Endothelial cell of umbilical vein (primary cell): ENCODE results near the gene TMPRSS15. TPM values are rescaled to one million over a fixed set of nuclear protein-coding genes. Genes with fewer than 3 reads are reported as not detected.

Experiments
- BruUV-seq: library from RNA; stranded (reverse); fragments of 400-500 nt; replicated peaks from 2 replicates; lab custom pipeline; 2021; lab: Mats Ljungman, UMichigan
- CTCF ChIA-PET: fragments of 300-600, 350-600 bp; sonication (Branson Sonifier 250); formaldehyde crosslinking; loops from one replicate; lab custom pipeline; 2021; ENCODE audit warnings: antibody characterized with exemption, inconsistent platforms; lab: Charles Lee
- POLR2A ChIA-PET: fragments of 300-600, 350-600 bp; sonication (Branson Sonifier 250); formaldehyde crosslinking; loops from one replicate; lab custom pipeline; 2021; ENCODE audit warnings: antibody characterized with exemption, inconsistent platforms; lab: Charles Lee
- DNase-seq: peaks from one replicate; pipeline ENCODE4 v3.0.0-alpha.2; 2011; ENCODE audit warnings: low read depth, low spot score
- FAIRE-seq: peaks from 2 replicates; lab custom pipeline; 2011; peaks lifted over from hg19 to GRCh38; lab: Jason Lieb, UNC
- H2AFZ ChIP-seq: 2 replicates; pipeline ENCODE4 v1.6.0; 2012; ENCODE audit warnings: low read depth, low read length, control low read depth, inconsistent platforms
- H3K27ac ChIP-seq: 2 replicates; pipeline ENCODE4 v1.5.1; 2011; ENCODE audit warnings: low read depth, mild to moderate bottlenecking, control low read depth, low read length, moderate library complexity; ENCODE audit not compliant: insufficient read depth
- H3K27me3 ChIP-seq, 2 experiments: 2 replicates each; pipeline versions ENCODE4 v1.6.0 to v1.6.1; 2011; ENCODE audit warnings: low read length in 2 of 2, mixed read lengths in 1 of 2; ENCODE audit not compliant: control insufficient read depth in 2 of 2, insufficient read depth in 2 of 2
- H3K36me3 ChIP-seq, 2 experiments: 2 replicates in 1 of 2; 3 replicates in 1 of 2; pipeline ENCODE4 v1.5.1; 2011; ENCODE audit warnings: low read length in 2 of 2, mild to moderate bottlenecking in 1 of 2, moderate library complexity in 1 of 2; ENCODE audit not compliant: control insufficient read depth in 2 of 2, insufficient read depth in 2 of 2; ENCODE audit errors: extremely low read depth in 1 of 2
- H3K4me1 ChIP-seq: 3 replicates; pipeline ENCODE4 v1.5.1; 2011; ENCODE audit warnings: mild to moderate bottlenecking, low read length; ENCODE audit not compliant: control insufficient read depth, insufficient read depth; ENCODE audit errors: extremely low read depth
- H3K4me2 ChIP-seq: 2 replicates; pipeline ENCODE4 v1.6.1; 2011; ENCODE audit warnings: low read length, control low read depth, mixed read lengths; ENCODE audit not compliant: insufficient read depth
- H3K4me3 ChIP-seq, 3 experiments: fragments of 200-600 bp in 1 of 3; sonication (generic), shearing (Covaris generic) in 1 of 3; replicated peaks in 1 of 3; 2 replicates each; pipeline ENCODE4 v1.5.1; 2011 to 2016; ENCODE audit warnings: control low read depth in 3 of 3, low read length in 3 of 3, mild to moderate bottlenecking in 2 of 3, inconsistent platforms in 1 of 3, low read depth in 1 of 3, moderate library complexity in 1 of 3; ENCODE audit not compliant: insufficient read depth in 1 of 3
- H3K79me2 ChIP-seq: 2 replicates; pipeline ENCODE4 v1.6.0; 2012; ENCODE audit warnings: low read length, inconsistent platforms; ENCODE audit not compliant: control insufficient read depth, insufficient read depth
- H3K9ac ChIP-seq: replicated peaks from 2 replicates; pipeline ENCODE3; 2011; ENCODE audit warnings: low read length, control low read depth; ENCODE audit not compliant: insufficient read depth; ENCODE audit errors: extremely low read depth
- H3K9me1 ChIP-seq: replicated peaks from 3 replicates; pipeline ENCODE4 v1.6.0; 2011; ENCODE audit warnings: mild to moderate bottlenecking, low read length; ENCODE audit not compliant: control insufficient read depth, insufficient read depth; ENCODE audit errors: extremely low read depth
- H3K9me3 ChIP-seq: replicated peaks from 2 replicates; pipeline ENCODE4 v1.5.1; 2012; ENCODE audit warnings: low read length, inconsistent platforms; ENCODE audit not compliant: control insufficient read depth, insufficient read depth
- H4K20me1 ChIP-seq: replicated peaks from 2 replicates; pipeline ENCODE3; 2011; ENCODE audit warnings: mild to moderate bottlenecking, low read length; ENCODE audit not compliant: control insufficient read depth, insufficient read depth; ENCODE audit errors: extremely low read depth
- CTCF ChIP-seq, 2 donors: IDR thresholded peaks; 1 replicate in 1 of 2; 2 replicates in 1 of 2; pipeline ENCODE4 v1.5.1; 2011; ENCODE audit warnings: low read length in 2 of 2, mild to moderate bottlenecking in 2 of 2, moderate library complexity in 2 of 2, control low read depth in 1 of 2, inconsistent platforms in 1 of 2, low read depth in 1 of 2; ENCODE audit not compliant: insufficient read depth in 1 of 2; ENCODE audit errors: extremely low read depth in 1 of 2
- EZH2 ChIP-seq: IDR thresholded peaks from 2 replicates; pipeline ENCODE4 v1.6.1; 2012; ENCODE audit warnings: borderline replicate concordance, low read depth, mild to moderate bottlenecking, moderate library complexity, low read length, inconsistent platforms; ENCODE audit not compliant: severe bottlenecking
- FOS ChIP-seq: IDR thresholded peaks from 2 replicates; pipeline ENCODE4 v1.6.1; 2011; ENCODE audit warnings: mild to moderate bottlenecking, low read length, moderate library complexity, borderline replicate concordance; ENCODE audit not compliant: insufficient read depth
- GATA2 ChIP-seq: IDR thresholded peaks from 2 replicates; pipeline ENCODE4 v1.7.0; 2011; ENCODE audit warnings: low read depth, mild to moderate bottlenecking, moderate library complexity, mixed read lengths, low read length; ENCODE audit not compliant: insufficient read length, insufficient read depth
- JUN ChIP-seq: IDR thresholded peaks from 2 replicates; pipeline ENCODE4 v1.6.1; 2011; ENCODE audit warnings: borderline replicate concordance, low read depth; ENCODE audit not compliant: insufficient read length, insufficient read depth
- MAX ChIP-seq: IDR thresholded peaks from 2 replicates; pipeline ENCODE4 v1.6.1; 2011; ENCODE audit not compliant: insufficient read depth, insufficient read length
- MYC ChIP-seq: IDR thresholded peaks from one replicate; pipeline ENCODE4 v1.6.1; 2011; ENCODE audit warnings: mild to moderate bottlenecking, low read depth, low read length
- POLR2A ChIP-seq: IDR thresholded peaks from 2 replicates; pipeline ENCODE4 v1.6.1; 2012; ENCODE audit warnings: low read depth, mild to moderate bottlenecking, control low read depth, low read length
- POLR2AphosphoS5 ChIP-seq: IDR thresholded peaks from 2 replicates; pipeline ENCODE4 v1.6.1; 2012; ENCODE audit warnings: low read depth, mild to moderate bottlenecking, control low read depth, low read length, moderate library complexity; ENCODE audit not compliant: insufficient read depth
- dilution Hi-C: fragments of 300-500 bp; cut with MboI; formaldehyde crosslinking; loops from one replicate; pipeline ENCODE4 v1.15.0; 2019; ENCODE audit warnings: low sequenced_read_pairs; ENCODE audit not compliant: extremely low pct_ligation_motif_present
- intact Hi-C: fragments of 100-400 bp; cut with micrococcal nuclease; formaldehyde crosslinking; loops from one replicate; pipeline ENCODE4 v1.10.0; 2022
- polyA plus RNA-seq, 4 experiments: library from polyadenylated mRNA; depleted of rRNA in 3 of 4; stranded (reverse) in 3 of 4; unstranded in 1 of 4; fragments of >200 nt; gene quantifications; 2 replicates each; pipeline versions ENCODE4 v1.2.1 to v1.2.3, GENCODE V29; 2011 to 2012; ENCODE audit warnings: missing spikeins in 1 of 4
- total RNA-seq: library from RNA; stranded (reverse); gene quantifications from 2 replicates; pipeline ENCODE4 v1.2.3, GENCODE V29; 2021

Gene TMPRSS15
- total and polyA plus RNA-seq, 2 donors (not counting 3 experiments of a cell fraction or from before 2014, with no cell fraction given): not detected

- Histone ChIP-seq H3K9me3 (no peaks in the 10 kb centered on the region), H3K4me1 (no peaks in the 10 kb centered on the region), H3K9me1 (no peaks in the 10 kb centered on the region), H3K79me2 (no peaks in the 10 kb centered on the region), H3K36me3 (no peaks in the 10 kb centered on the region), H3K4me2 (no peak overlapping the region), H3K27ac (no peak overlapping the region), H2AFZ (no peak overlapping the region), H3K9ac (no peak overlapping the region), H3K4me3 (no peak overlapping the region), H4K20me1 (no peaks in the 10 kb centered on the region), H3K27me3 (no peaks in the 10 kb centered on the region)
- no TSS peak for BruUV-seq
- FAIRE-seq: no peak
- intact Hi-C loops: no loop called here
- CTCF ChIA-PET: interaction anchor here (0.9 kb wide), 1 partner anchor 9 kb away, joined by 4 read pairs; no protein-coding TSS in a partner anchor
- POLR2A ChIA-PET: no interaction called here
- DNase-seq: no peak
- TF ChIP-seq POLR2A (no peak), MAX (no peak)
- dilution Hi-C loops: no loop called here
Measured at GRCh38 chr21:18417141-18417790, 13.7 kb upstream of the TMPRSS15 start.

GRCh38 chr21:18411565-18411964 lies 8.0 kb upstream of the TMPRSS15 start:
- no peaks in the 10 kb centered on the region for H3K9me1 ChIP-seq
- no TSS peak for BruUV-seq
- no peak overlapping the region for H3K4me2 ChIP-seq
- POLR2A ChIA-PET: no interaction called here
- no peaks in the 10 kb centered on the region for H3K9me3 ChIP-seq
- no peaks in the 10 kb centered on the region for H3K4me1 ChIP-seq
- FAIRE-seq (no peak), DNase-seq (no peak)
- CTCF ChIA-PET: no interaction called here
- H3K36me3 ChIP-seq: no peaks in the 10 kb centered on the region
- H3K9ac ChIP-seq: no peak overlapping the region
- dilution Hi-C loops: no loop called here
- H3K27me3 ChIP-seq: no peaks in the 10 kb centered on the region
- TF ChIP-seq CTCF (IDR thresholded peaks at IDR 0.05; ENCODE audit: extremely low read depth in 1 of 2, insufficient read depth in 1 of 2, low read depth in 1 of 2, low read length in 2 of 2) (no peak), MYC (no peak), JUN (no peak), GATA2 (no peak), MAX (no peak), POLR2AphosphoS5 (no peak), POLR2A (no peak), EZH2 (no peak), FOS (no peak)
- no peaks in the 10 kb centered on the region for H3K79me2 ChIP-seq
- intact Hi-C loops: no loop called here
- no peaks in the 10 kb centered on the region for H4K20me1 ChIP-seq
- no peak overlapping the region for H3K27ac ChIP-seq
- H2AFZ ChIP-seq: no peak overlapping the region
- no peak overlapping the region for H3K4me3 ChIP-seq
